GM19043 (cell line): ENCODE results near the gene KIF20B.
"Not testable (repeated sequence)": the region's sequence is repeated elsewhere in the genome, so short reads cannot be mapped to it uniquely, and the experiment has no call there.

ENCODE experiments used
- ATAC-seq: cut with Tn5 transposase; IDR thresholded peaks from one replicate; pipeline ENCODE4 v1.9.1; 2021; ENCODE audit warnings: low read depth; ENCODE audit not compliant: unreplicated experiment

The KIF20B gene

DNA sequence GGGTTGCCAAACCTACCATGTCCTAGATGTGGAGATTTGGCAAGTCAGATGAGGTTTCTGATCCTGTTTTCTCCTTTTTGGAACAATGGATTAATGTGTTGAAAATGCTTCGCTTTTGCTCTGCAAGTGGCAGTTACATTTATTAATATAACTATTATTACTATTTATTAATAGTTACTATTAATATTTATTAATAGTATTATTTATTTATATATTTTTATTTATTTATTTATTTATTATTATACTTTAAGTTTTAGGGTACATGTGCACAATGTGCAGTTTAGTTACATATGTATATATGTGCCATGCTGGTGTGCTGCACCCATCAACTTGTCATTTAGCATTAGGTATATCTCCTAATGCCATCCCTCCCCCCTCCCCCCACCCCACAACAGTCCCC is 62.3 kb downstream of the KIF20B start:
- ATAC-seq: not testable (repeated sequence)

DNA sequence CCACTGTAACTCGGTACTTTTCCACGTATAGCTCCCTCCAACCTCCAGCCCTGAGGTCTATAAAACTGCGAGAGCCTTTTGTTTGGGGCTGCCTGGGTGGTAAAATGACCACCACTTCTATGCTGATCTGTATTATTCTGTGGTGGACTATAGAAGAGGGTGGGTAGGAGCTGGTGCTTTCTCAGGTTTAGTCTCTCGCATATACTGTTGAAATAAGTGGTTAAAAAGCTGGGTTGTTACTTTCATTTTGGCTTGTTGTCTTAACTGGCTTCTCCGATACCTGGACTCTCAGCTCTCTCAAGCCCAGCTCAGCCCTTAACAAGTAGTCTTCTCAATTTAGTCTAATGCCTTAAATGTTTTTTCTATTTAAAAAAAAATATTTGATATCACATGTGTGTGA is 70.3 kb downstream of the KIF20B start:
- no peak for ATAC-seq

- no peak for ATAC-seq
Observed at GRCh38 chr10:89773081-89773480, 71.7 kb downstream of the KIF20B start.

- ATAC-seq: no peak
Observed at GRCh38 chr10:89776665-89777064, 75.3 kb downstream of the KIF20B start.

DNA sequence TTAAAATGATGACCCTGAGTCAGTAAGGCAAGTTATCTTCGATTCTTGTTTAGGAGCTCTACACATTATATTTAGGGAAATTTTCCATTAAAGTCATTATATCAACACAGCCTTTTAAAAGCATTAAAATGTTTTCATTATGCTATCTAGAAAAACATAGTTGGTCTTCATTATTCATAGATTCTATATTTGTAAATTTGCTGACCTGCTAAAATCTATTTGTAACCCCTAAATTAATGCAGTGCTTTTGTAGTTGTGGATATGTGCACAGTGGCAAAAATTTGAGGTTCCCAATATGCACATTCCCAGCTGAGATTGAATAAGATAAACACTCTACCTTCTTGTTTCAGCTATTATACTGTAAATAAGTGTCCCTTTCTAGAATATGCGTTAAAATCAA is 81.1 kb downstream of the KIF20B start:
- no peak for ATAC-seq

- no peak for ATAC-seq
Observed at GRCh38 chr10:89783406-89783805, 82.0 kb downstream of the KIF20B start.

DNA sequence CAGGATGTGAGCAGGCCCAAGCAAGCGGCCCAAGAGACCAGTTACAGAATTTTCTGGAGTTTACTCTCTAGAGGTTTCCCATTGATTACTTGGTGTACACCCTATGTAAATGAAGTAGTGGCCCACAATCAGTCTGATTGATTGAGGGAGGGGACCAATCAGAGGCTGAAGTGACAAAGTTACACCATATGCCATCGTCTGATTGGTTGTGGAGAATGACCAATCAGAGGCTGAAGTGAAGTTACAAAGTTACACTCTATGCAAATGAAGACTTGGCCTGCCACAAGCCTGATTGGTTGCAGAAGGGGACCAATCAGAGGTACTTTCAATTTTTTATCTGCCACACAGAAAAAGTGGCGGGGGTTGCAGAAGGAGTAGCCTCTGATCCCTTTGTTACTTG is 83.7 kb downstream of the KIF20B start:
- no peak for ATAC-seq

GRCh38 chr10:89789188-89789877 is 87.9 kb downstream of the KIF20B start:
- no peak for ATAC-seq

GRCh38 chr10:89792187-89792586 is 90.8 kb downstream of the KIF20B start:
- no peak for ATAC-seq

DNA sequence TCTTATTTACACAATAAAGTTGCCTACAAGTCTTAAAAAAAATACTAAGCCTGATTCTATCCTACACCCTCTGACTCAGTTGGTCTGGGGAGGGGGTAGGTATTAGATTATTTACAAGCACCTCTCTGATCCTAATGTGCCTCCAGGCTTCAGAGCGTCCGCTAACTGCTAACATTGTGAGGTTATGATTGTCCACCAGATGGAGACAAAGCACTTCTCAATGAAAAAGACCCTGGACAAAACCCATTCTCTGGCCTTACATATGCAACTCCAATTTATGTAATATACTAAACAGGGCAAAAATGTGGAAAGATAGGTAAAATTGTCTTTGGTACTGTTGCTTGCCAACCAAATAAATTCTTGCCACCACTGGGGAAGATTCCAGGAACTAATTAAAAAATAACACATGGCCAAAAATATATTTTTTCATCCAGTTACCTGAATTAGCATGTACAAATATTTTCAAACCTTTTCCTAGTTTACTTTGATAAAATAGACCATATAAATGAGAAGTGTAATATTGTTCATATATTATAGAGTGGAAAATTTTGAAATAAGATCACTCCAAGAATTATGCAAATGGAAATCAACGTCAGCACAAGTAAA is 92.4 kb downstream of the KIF20B start:
- no peak for ATAC-seq

- peak; percentile 84 for ATAC-seq
Observed at GRCh38 chr10:89795840-89796239, 94.5 kb downstream of the KIF20B start.

DNA sequence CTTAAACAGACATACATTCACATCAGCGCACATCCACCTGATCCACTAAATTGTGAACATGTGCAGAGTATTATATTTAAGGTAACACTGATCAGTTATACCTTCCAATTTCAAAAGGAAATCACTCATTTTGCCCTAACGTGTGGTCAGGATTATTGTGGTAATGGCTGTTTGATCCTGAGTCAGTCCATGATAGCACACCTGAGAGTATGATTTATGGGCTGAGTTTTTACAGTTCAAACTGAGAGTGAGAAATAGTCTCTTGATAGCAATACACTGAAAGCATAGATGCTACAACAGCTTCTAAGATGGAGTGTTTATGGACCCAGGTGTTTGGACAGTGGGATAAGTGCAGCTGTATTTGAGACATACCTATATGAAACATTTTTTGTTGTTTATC is 96.7 kb downstream of the KIF20B start:
- ATAC-seq: no peak

- no peak for ATAC-seq
Observed at GRCh38 chr10:89799573-89799972, 98.2 kb downstream of the KIF20B start.

DNA sequence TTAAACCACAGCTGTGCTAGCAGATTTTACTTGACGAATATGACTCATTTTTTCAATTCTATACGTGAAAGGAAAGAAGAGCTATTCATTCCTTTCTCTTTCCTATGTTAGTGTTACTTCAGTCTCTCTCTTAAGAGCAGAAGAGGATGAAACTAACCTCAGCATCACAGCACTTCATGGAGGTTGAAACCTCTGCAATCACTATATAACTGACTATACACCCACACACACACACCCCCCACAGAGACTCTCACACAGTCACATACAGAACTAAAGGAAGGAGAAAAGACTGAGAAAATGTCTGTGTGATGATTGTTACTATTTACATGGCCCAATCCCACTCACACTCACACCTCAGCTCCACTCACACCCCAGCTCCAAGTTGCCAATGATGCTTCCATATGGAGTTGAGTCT is 104.2 kb downstream of the KIF20B start:
- ATAC-seq: peak; percentile 83

DNA sequence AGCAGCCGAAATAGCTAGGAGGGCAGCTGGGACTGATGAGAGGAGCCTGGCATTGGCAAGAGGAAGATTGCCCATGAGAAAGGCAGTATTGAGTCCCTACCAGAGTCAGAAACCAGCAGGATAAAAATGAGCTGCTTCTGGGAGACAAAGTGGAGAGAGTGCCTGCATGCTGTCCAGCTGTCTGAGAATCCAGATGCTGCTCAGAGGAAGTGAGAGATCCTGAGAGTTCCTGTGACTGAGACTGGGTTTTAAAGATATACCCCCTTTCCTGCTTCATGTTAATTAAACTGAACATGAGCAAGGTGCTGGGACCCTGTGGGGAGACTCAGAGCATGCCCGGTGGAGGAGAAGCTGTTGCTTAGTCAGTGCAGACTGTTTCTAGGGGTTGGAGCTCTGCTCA is 107.5 kb downstream of the KIF20B start:
- ATAC-seq: no peak

- no peak for ATAC-seq
Observed at GRCh38 chr10:89809766-89810165, 108.4 kb downstream of the KIF20B start.

- ATAC-seq: no peak
Observed at GRCh38 chr10:89810908-89811525, 109.6 kb downstream of the KIF20B start.

- ATAC-seq: peak; percentile 35
Observed at GRCh38 chr10:89813546-89813945, 112.2 kb downstream of the KIF20B start.

GRCh38 chr10:89814278-89814677 is 112.9 kb downstream of the KIF20B start:
- peak; percentile 42 for ATAC-seq

DNA sequence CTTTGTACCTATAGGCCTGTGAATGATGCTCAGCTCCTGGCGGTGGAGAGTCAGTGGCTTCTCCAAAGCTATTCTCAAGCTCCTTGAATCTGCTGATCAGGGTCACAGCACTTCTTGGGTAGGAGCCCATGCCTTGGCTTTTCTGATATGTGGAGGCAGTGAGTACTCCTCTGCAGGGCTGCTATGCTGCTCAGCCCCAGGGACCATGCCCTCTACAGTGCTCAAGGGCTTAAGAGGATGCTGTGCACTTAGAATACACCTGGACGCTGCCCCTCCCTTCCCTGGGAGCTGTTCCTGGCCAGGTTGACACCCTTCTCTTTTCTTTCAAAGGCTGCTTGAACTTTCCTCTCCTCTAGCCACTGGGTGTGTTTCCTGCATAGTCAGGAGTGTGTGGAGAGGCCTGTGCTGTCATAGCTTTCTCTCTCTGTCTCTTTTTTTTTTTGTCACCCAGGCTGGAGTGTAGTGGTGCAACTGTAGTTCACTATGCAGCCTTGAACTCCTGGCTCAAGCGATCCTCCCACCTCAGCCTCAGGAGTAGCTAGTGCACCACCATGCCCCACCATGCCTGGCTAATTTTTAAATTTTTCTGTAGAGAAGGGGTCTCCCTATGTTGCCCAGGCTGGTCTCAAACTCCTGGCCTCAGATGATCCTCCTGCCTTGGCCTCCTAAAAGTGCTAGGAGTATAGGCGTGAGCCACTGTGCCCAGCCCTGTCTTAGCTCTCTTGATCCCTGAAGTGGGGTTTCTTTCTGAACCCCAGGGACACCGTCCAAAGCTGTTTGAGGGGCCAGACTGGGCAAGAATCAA is 113.9 kb downstream of the KIF20B start:
- no peak for ATAC-seq

- not testable (repeated sequence) for ATAC-seq
Observed at GRCh38 chr10:89819008-89819407, 117.6 kb downstream of the KIF20B start.
